ENCODE results near the gene ZNF845.

GRCh38 chr19:53389571-53389970 lies 56.0 kb downstream of the ZNF845 start:
- TF ChIP-seq, protein P1, sequence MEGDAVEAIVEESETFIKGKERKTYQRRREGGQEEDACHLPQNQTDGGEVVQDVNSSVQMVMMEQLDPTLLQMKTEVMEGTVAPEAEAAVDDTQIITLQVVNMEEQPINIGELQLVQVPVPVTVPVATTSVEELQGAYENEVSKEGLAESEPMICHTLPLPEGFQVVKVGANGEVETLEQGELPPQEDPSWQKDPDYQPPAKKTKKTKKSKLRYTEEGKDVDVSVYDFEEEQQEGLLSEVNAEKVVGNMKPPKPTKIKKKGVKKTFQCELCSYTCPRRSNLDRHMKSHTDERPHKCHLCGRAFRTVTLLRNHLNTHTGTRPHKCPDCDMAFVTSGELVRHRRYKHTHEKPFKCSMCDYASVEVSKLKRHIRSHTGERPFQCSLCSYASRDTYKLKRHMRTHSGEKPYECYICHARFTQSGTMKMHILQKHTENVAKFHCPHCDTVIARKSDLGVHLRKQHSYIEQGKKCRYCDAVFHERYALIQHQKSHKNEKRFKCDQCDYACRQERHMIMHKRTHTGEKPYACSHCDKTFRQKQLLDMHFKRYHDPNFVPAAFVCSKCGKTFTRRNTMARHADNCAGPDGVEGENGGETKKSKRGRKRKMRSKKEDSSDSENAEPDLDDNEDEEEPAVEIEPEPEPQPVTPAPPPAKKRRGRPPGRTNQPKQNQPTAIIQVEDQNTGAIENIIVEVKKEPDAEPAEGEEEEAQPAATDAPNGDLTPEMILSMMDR (conservative IDR thresholded peaks at IDR 0.05) = no peak
- TF ChIP-seq ZFX (IDR thresholded peaks at IDR 0.05) = no peak

Measured in C4-2B (cell line).